Activated T-helper 1 cell treated with anti-CD3 and anti-CD28 coated beads, Interleukin-12 subunit alpha, Interleukin-12 subunit beta, Interleukin-2, Interleukin-4 antibody, amounts not matched to agents 30 ng/mL and 10 ng/mL and 1 ng/mL, durations not matched to agents 14 hours and 24 hours and 36 hours (primary cell): ENCODE results near the gene LRP6. TPM values are rescaled to one million over a fixed set of nuclear protein-coding genes. Genes with fewer than 3 reads are reported as not detected.
"Not testable (repeated sequence)": the region's sequence is repeated elsewhere in the genome, so short reads cannot be mapped to it uniquely, and the experiment has no call there.

Experiments used
- DNase-seq: peaks from one replicate; pipeline ENCODE4 v3.0.0; 2021; ENCODE audit warnings: low spot score
- H3K27ac Mint-ChIP-seq: one replicate; pipeline ENCODE4 v1.8.0; 2021; ENCODE audit warnings: mild to moderate bottlenecking, mixed read lengths
- H3K27me3 Mint-ChIP-seq: one replicate; pipeline ENCODE4 v1.8.0; 2022; ENCODE audit warnings: mild to moderate bottlenecking, moderate library complexity, mixed read lengths; ENCODE audit not compliant: insufficient read depth
- H3K36me3 Mint-ChIP-seq: one replicate; pipeline ENCODE4 v1.8.0; 2021; ENCODE audit warnings: low read depth, mixed read lengths
- H3K4me1 Mint-ChIP-seq: one replicate; pipeline ENCODE4 v1.8.0; 2021; ENCODE audit warnings: low read depth, mixed read lengths
- H3K4me3 Mint-ChIP-seq: one replicate; pipeline ENCODE4 v1.8.0; 2021; ENCODE audit warnings: mild to moderate bottlenecking, moderate library complexity, mixed read lengths
- H3K9me3 Mint-ChIP-seq: one replicate; pipeline ENCODE4 v1.8.0; 2021; ENCODE audit warnings: mixed read lengths
- intact Hi-C: fragments of 100-400 bp; cut with micrococcal nuclease; formaldehyde crosslinking; loops from one replicate; pipeline ENCODE4 v1.15.1; 2024
- total RNA-seq: library from RNA; stranded (reverse); gene quantifications from 2 replicates; pipeline ENCODE4 v1.2.3, GENCODE V29; 2022

The LRP6 gene
- total RNA-seq, 1 donor from 2014 or later: 5.5 TPM

DNA sequence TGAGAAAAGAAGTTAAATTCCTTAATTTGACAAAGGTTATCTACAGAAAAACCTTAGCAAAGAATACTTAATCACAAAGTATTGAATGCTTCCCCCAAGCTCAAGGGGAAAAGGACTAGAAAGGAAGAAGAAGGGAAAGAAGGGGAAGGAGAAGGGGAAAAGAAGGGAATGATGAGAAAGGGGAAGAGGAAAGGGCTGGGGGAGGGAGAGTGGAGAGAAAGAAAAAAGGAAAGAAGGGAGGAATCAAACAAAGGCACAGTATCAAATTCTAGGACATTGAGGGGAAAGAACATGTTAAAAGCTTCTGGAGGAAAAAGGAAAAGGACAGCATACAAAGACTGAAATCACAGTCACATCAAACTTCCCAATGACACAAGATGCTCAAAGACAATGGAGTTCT, 125.8 kb downstream of the LRP6 start:
- peaks cover 13% of the 10 kb centered on the region for H3K27me3 Mint-ChIP-seq
- no peaks in the 10 kb centered on the region for H3K4me1 Mint-ChIP-seq
- H3K27ac Mint-ChIP-seq: no peak overlapping the region
- H3K9me3 Mint-ChIP-seq: no peaks in the 10 kb centered on the region
- DNase-seq: no peak
- H3K4me3 Mint-ChIP-seq: no peak overlapping the region
- intact Hi-C loops: no loop called here
- H3K36me3 Mint-ChIP-seq: no peaks in the 10 kb centered on the region

DNA sequence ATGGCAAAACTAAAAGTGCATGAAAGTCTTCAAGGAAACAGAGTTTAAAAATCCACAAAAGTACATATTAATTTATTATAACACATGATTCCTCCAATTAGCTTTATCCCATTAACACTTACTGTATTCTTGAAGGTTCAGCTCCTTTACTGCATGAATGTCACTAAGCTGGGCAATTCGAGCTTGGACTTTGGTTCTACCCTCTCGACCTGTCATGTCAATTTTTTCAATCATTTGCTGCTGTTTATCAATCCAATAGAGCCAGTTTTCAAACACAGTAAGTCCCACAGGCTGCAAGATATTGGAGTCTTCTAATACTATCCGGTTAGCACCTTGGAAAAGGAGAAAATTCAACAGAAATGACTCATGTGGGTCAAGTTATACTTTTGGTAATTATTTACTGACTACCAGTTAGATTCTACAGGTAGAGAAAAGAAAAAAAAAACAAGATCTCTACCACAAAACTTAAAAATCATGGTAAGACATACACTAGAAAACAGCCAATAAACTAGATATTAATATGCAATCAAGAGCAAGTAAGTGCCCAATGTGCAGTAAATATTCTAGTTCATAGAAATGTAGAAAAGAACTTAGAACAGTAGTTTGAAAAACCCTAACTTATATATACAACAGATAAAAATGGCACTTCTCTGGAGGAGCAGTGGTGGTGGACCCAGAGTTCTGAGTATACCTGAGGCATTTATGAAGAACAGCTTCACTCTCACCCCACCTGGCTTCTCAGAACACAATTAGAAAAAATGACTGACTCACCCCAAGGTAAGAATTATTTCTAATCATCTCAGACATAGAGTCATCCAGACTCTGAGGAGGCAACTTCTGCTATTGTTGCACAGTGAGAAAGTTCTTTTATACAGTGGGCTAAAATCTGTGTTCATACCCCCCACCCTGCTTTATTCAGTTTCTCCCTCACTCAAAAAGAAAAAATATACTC, 128.4 kb downstream of the LRP6 start:
- DNase-seq: no peak
- Mint-ChIP-seq H3K4me1 (no peaks in the 10 kb centered on the region), H3K4me3 (no peak overlapping the region), H3K36me3 (no peaks in the 10 kb centered on the region), H3K9me3 (no peaks in the 10 kb centered on the region), H3K27me3 (peaks cover 11% of the 10 kb centered on the region), H3K27ac (no peak overlapping the region)
- intact Hi-C loops: no loop called here

DNA sequence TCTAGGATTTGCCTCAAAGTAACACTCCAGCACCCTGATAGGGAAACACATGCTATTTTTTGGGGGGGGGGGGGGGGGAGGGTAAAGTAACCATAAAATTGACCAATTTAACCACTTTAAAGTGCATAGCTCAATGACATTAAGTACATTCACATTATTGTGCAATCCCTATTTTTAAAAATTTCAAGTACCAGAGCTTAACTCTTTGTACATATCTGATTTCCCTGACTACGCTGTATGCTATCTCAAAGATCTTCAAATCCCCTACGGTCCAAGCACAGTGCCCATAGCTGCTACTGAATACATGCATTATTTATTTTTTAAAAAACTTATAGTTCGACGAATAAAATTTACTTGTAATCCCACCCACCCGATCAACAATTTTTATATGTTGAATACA, 133.1 kb downstream of the LRP6 start:
- no peaks in the 10 kb centered on the region for H3K9me3 Mint-ChIP-seq
- DNase-seq: no peak
- peaks cover 8% of the 10 kb centered on the region for H3K27me3 Mint-ChIP-seq
- no peak overlapping the region for H3K27ac Mint-ChIP-seq
- no peak overlapping the region for H3K4me3 Mint-ChIP-seq
- H3K36me3 Mint-ChIP-seq: peaks cover 1% of the 10 kb centered on the region
- H3K4me1 Mint-ChIP-seq: no peaks in the 10 kb centered on the region
- intact Hi-C loops: no loop called here

DNA sequence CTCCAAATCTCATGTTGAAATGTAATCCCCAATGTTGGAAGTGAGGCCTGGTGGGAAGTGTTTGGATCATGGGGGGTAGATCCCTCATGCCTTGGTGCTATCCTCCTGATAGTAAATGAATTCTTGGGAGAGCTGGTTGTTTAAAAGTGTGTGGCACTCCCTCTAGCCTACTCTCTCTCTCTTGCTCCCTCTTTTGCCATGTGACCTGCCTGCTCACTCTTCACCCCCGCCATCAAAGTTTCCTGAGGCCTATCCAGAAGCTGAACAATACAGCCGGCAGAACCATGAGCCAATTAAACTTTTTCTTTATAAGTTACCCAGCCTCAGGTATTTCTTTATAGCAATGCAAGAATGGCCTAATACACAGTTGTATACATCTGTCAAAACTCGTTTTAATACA, 133.6 kb downstream of the LRP6 start:
- no peaks in the 10 kb centered on the region for H3K4me1 Mint-ChIP-seq
- no peak overlapping the region for H3K27ac Mint-ChIP-seq
- intact Hi-C loops: no loop called here
- peaks cover 1% of the 10 kb centered on the region for H3K36me3 Mint-ChIP-seq
- DNase-seq: no peak
- peaks cover 6% of the 10 kb centered on the region for H3K27me3 Mint-ChIP-seq
- H3K4me3 Mint-ChIP-seq: no peak overlapping the region
- no peaks in the 10 kb centered on the region for H3K9me3 Mint-ChIP-seq

DNA sequence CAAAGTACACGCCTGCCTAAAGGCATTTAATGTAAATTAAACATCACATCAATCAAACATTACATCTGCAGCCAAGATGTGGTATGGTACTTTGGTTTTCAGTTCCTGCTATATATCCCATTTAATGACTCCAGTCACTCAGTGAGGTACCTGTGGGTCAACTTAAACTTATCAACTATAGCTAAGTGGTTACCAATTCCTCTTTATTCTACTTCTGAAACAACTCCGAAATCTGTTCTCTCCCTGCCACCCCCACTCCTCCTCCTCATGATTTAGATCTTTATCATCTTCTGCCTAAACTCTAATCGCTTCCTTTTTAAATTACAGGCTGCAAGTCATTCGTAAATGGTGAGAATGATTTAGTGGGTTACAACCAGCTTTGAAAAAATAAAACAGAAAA, 138.2 kb downstream of the LRP6 start:
- Mint-ChIP-seq H3K27ac (no peak overlapping the region), H3K4me1 (no peaks in the 10 kb centered on the region), H3K4me3 (no peak overlapping the region), H3K27me3 (peaks cover 6% of the 10 kb centered on the region), H3K36me3 (peaks cover 1% of the 10 kb centered on the region), H3K9me3 (no peaks in the 10 kb centered on the region)
- DNase-seq: no peak
- intact Hi-C loops: no loop called here

DNA sequence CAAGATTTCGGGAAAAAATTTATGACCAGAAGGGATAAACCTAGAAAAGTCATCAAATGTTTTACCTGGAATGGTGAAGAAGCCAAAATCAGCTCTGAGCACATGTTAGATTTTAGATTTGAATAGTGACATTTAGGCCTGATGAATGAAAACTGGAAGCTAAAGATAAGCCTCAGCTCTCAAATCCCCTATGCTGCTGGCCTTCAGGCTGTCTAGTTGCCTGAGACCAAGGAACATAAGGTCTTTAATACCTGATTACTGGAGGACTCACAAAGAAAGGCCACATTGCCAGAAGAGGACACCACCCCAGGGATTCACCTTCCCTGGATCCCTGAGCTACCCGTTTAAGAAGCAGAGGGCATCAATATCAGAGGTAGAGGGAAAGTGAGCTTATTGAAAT, 139.5 kb downstream of the LRP6 start:
- H3K36me3 Mint-ChIP-seq: peaks cover 1% of the 10 kb centered on the region
- intact Hi-C loops: no loop called here
- H3K27me3 Mint-ChIP-seq: peaks cover 4% of the 10 kb centered on the region

DNA sequence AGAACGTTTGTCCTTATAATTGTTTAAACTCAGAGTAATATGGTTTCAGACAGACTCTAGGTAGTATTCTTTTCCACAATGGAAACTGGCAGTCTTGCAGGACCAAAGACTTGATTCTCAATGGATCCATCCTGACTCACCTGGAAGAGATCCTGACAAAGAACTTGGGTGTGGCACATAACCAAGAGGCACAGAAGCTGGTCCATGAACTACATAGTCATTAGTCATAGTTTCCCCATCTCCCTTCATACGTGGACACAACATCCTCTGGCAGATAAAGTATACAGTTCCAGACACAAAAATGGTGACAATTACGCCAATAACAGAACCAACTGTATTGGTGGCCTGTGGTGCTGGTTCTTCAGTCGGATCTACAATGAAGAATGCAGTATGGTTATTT, 140.3 kb downstream of the LRP6 start:
- Mint-ChIP-seq H3K27me3 (peaks cover 4% of the 10 kb centered on the region), H3K4me3 (no peak overlapping the region), H3K36me3 (peaks cover 1% of the 10 kb centered on the region), H3K27ac (no peak overlapping the region), H3K4me1 (no peaks in the 10 kb centered on the region), H3K9me3 (no peaks in the 10 kb centered on the region)
- no peak for DNase-seq
- intact Hi-C loops: no loop called here

More for the DNA sequence above, 139.5 kb downstream of the LRP6 start:
- DNase-seq: no peak
- Mint-ChIP-seq H3K4me1 (no peaks in the 10 kb centered on the region), H3K9me3 (no peaks in the 10 kb centered on the region), H3K4me3 (no peak overlapping the region), H3K27ac (no peak overlapping the region)

DNA sequence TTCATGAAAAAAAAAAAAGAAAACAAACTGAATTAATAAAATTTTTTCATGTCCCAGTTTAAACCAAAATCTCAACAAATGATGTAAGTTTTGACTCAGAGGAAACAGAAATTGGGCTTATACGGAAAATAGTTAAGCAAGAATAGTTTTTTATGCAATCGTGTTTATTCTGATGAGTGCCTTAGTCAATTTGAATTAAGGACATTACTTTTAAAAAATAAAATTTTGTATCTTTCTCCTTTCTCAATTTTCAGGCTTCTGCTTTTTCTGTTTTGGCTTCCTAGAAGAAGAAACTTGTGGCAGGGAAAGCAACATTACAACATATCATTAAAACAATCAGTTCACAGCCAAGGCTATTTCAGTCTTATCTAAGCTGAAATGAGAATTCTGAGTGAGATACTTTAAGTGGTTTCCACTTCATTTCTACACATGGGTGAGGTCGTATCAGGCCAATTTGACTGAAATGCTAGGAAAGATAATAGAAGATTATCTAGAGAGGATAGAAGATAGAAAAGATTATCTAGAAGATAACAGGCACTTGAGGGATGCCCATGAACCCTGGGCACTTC, 143.7 kb downstream of the LRP6 start:
- H3K36me3 Mint-ChIP-seq: no peaks in the 10 kb centered on the region
- intact Hi-C loops: no loop called here
- DNase-seq: no peak
- peaks cover 2% of the 10 kb centered on the region for H3K27me3 Mint-ChIP-seq
- H3K4me1 Mint-ChIP-seq: no peaks in the 10 kb centered on the region
- H3K4me3 Mint-ChIP-seq: no peak overlapping the region
- no peak overlapping the region for H3K27ac Mint-ChIP-seq
- no peaks in the 10 kb centered on the region for H3K9me3 Mint-ChIP-seq

DNA sequence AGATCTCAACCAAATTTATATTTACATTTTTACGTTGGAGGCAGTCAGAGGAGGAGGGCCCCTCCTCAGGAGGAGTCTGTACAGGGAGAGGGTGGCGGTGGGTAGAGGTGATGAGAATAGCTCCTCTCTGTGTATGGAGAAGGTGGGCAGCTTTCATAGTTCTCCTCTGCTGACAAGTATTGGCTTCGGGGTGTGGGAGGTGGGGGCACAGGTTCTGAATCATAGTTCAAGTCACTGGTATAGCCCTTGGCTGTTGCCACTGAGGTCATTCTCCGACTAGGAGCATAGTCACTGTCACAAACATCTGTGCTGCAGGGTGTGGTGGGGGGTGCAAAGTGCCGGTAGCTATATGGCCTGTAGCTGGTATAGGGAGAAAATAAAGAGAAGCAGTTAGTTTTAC, 145.8 kb downstream of the LRP6 start:
- intact Hi-C loops: no loop called here
- DNase-seq: no peak
- Mint-ChIP-seq H3K9me3 (no peaks in the 10 kb centered on the region), H3K4me3 (no peak overlapping the region), H3K27me3 (peaks cover 2% of the 10 kb centered on the region), H3K27ac (no peak overlapping the region), H3K4me1 (no peaks in the 10 kb centered on the region), H3K36me3 (no peaks in the 10 kb centered on the region)

DNA sequence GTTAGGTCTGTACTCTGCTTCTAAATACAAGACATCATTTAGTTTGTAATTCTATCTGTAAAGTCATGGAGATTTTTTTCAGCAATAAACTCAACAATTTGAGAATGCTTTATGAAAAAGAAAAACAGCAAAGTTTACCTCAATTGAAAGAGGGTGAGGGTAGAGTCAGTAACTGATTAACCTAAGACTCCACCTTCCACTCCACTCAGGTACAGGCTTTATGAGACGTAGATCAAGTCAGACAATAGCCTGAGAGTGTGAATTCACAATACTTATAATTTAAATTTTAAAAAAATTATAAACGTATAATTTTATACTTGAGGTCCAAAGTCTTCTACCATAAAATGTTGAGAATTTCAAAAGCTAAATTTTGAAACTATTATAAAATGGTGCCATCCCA, 150.2 kb downstream of the LRP6 start:
- H3K4me3 Mint-ChIP-seq: no peak overlapping the region
- H3K36me3 Mint-ChIP-seq: no peaks in the 10 kb centered on the region
- intact Hi-C loops: no loop called here
- no peak overlapping the region for H3K27ac Mint-ChIP-seq
- H3K4me1 Mint-ChIP-seq: no peaks in the 10 kb centered on the region
- DNase-seq: no peak
- no peaks in the 10 kb centered on the region for H3K9me3 Mint-ChIP-seq
- H3K27me3 Mint-ChIP-seq: peaks cover 8% of the 10 kb centered on the region

DNA sequence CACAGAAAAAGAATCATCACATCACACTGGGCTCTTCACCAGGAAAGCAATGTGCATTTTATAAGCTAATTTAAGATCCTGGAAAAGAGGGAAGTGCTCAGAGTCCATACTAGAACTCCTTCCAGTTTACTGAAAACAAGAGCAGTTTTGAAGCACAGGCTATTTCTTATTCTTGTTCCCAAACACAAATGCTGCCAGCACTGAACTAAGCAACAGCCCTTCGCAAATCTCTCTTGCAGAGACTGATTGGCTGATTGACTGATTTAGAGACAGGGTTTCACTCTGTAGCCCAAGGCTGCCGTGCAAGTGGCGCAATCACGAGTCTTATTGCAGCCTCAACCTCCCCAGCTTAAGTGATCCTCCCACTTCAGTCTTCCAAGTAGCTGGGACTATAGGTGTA, 151.3 kb downstream of the LRP6 start:
- no peak overlapping the region for H3K4me3 Mint-ChIP-seq
- no peak overlapping the region for H3K27ac Mint-ChIP-seq
- H3K36me3 Mint-ChIP-seq: no peaks in the 10 kb centered on the region
- no peaks in the 10 kb centered on the region for H3K9me3 Mint-ChIP-seq
- intact Hi-C loops: no loop called here
- no peaks in the 10 kb centered on the region for H3K4me1 Mint-ChIP-seq
- DNase-seq: no peak
- peaks cover 7% of the 10 kb centered on the region for H3K27me3 Mint-ChIP-seq

DNA sequence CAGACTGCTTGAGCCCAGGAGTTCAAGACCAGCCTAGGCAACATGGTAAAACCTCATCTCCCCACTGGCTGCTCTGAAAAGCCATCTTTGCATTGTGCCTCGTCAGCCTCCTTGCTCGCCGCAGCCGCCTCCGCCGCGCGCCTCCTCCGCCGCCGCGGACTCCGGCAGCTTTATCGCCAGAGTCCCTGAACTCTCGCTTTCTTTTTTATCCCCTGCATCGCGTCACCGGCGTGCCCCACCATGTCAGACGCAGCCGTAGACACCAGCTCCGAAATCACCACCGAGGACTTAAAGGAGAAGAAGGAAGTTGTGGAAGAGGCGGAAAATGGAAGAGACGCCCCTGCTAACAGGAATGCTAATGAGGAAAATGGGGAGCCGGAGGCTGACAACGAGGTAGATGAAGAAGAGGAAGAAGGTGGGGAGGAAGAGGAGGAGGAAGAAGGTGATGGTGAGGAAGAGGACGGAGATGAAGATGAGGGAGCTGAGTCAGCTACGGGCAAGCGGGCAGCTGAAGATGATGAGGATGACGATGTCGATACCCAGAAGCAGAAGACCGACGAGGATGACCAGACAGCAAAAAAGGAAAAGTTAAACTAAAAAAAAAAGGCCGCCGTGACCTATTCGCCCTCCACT, 155.8 kb downstream of the LRP6 start:
- H3K4me3 Mint-ChIP-seq, DNase-seq, H3K27ac Mint-ChIP-seq, H3K4me1 Mint-ChIP-seq, intact Hi-C loops, H3K27me3 Mint-ChIP-seq, H3K36me3 Mint-ChIP-seq: not testable (repeated sequence)
- H3K9me3 Mint-ChIP-seq: peaks cover 21% of the 10 kb centered on the region

DNA sequence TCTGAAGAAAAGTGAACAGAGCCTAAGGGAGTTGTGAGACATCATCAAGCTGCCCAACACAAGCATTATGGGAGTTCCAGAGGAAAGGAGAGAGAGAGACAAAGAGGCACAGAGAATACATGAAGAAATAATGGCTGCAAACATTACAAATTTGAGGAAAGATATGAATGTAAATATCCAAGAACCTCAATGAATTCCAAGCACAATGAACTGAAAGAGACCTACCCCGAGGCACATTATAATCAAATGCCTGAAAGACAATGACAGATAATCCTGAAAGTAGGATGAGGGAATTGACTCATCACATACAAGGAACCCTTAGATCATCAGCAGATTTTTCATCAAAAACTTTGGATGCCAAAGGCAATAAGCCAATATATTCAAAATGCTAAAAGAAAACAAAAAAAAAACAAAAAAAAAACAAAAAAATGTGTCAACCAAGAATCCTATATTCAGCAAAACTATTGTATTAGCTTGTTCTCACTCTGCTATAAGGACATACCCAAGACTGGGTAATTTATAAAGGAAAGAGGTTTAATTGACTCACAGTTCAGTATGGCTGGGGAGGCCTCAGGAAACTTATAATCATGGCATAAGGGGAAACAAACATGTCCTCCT, 158.3 kb downstream of the LRP6 start:
- Mint-ChIP-seq H3K27me3 (no peaks in the 10 kb centered on the region), H3K4me1 (no peaks in the 10 kb centered on the region), H3K4me3 (no peak overlapping the region), H3K36me3 (peaks cover 4% of the 10 kb centered on the region), H3K27ac (no peak overlapping the region), H3K9me3 (peaks cover 21% of the 10 kb centered on the region)
- DNase-seq: no peak
- intact Hi-C loops: no loop called here
